Activated naive CD8-positive, alpha-beta T cell treated with anti-CD3 and anti-CD28 coated beads, Interleukin-2, amount 10 ng/mL, durations not matched to agents 7 days and 5 days (primary cell): ENCODE data around the gene LOXHD1. TPM values are rescaled to one million over a fixed set of nuclear protein-coding genes. Genes with fewer than 3 reads are reported as not detected.

Experiments used
- ATAC-seq: fragments of 150-1000 bp; cut with Tn5 transposase; one replicate; pipeline ENCODE4 v1.10.0; 2021; ENCODE audit warnings: low read depth, moderate library complexity
- POLR2A ChIA-PET: fragments of 350-600 bp; sonication (Branson Sonifier 250); formaldehyde crosslinking; loops from one replicate; lab custom pipeline; 2021; ENCODE audit warnings: antibody characterized with exemption; lab: Charles Lee
- DNase-seq: peaks from one replicate; pipeline ENCODE4 v3.0.0; 2021
- H3K27ac Mint-ChIP-seq: one replicate; pipeline ENCODE4 v1.8.0; 2022; ENCODE audit warnings: mild to moderate bottlenecking, mixed read lengths
- H3K27me3 Mint-ChIP-seq: one replicate; pipeline ENCODE4 v1.8.0; 2022; ENCODE audit warnings: mild to moderate bottlenecking, moderate library complexity, mixed read lengths
- H3K36me3 Mint-ChIP-seq: one replicate; pipeline ENCODE4 v1.8.0; 2021; ENCODE audit warnings: mild to moderate bottlenecking, mixed read lengths
- H3K4me1 Mint-ChIP-seq: one replicate; pipeline ENCODE4 v1.8.0; 2021; ENCODE audit warnings: mixed read lengths
- H3K4me3 Mint-ChIP-seq: one replicate; pipeline ENCODE4 v1.8.0; 2022; ENCODE audit warnings: mild to moderate bottlenecking, moderate library complexity, mixed read lengths
- H3K9me3 Mint-ChIP-seq: one replicate; pipeline ENCODE4 v1.8.0; 2021; ENCODE audit warnings: mixed read lengths
- total RNA-seq, 2 experiments: library from RNA; stranded (reverse); gene quantifications; one replicate each; pipeline ENCODE4 v1.2.3, GENCODE V29; 2021

Gene LOXHD1
- total RNA-seq, 2 experiments from 2014 or later = 0.26 to 0.39 TPM

- ATAC-seq = no peak
- POLR2A ChIA-PET = interaction anchor here (0.7 kb wide), 1 partner anchor 938 kb away, joined by 3 read pairs; no protein-coding TSS in a partner anchor
Observed at GRCh38 chr18:46680784-46681695, 24.0 kb upstream of the LOXHD1 start.

DNA sequence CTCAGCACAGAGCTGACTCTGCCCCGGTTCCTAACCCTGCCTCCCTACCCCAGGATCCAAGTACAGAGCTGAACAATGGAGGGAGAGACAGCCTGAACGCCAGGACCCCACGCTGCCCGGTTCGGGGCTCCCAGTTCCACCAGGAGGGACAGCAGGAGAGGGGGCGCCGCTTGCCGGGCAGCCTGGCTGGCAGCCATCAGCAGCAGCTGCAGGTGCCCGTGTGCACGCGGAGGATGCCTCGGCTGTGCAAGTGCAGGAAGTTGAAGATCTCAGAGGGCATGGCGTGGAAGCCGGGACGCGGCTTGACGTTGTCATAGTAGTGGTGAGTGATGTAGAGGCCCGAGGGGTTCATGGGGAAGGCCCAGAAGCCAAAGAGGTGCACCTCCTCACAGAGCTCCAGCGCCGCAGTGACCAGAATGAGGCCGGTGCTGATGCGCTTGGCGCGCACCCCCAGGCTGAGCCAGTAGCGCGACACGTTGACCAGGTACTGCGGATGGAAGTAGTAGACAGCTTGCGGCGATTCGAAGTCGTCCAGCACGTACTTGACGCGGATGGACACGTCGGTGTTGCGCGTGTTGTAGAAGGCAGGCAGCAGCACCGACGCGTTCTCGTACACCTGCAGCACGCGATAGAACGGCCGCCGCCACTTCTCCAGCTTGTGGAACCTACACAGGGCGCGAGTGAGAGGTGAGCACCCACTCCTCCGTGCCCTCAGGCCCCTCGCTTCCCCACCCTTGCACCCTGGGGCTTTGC lies 23.0 kb upstream of the LOXHD1 start:
- peaks cover 7% of the 10 kb centered on the region for H3K27me3 Mint-ChIP-seq
- DNase-seq = no peak
- H3K27ac Mint-ChIP-seq = no peak overlapping the region
- no peak overlapping the region for H3K4me3 Mint-ChIP-seq
- no peaks in the 10 kb centered on the region for H3K36me3 Mint-ChIP-seq
- no peaks in the 10 kb centered on the region for H3K9me3 Mint-ChIP-seq
- ATAC-seq = no peak
- POLR2A ChIA-PET = no interaction called here
- no peaks in the 10 kb centered on the region for H3K4me1 Mint-ChIP-seq

More at GRCh38 chr18:46680784-46681695, 24.0 kb upstream of the LOXHD1 start:
- Mint-ChIP-seq H3K27ac (no peak overlapping the region), H3K4me1 (no peaks in the 10 kb centered on the region), H3K4me3 (no peak overlapping the region), H3K9me3 (no peaks in the 10 kb centered on the region), H3K27me3 (peaks cover 5% of the 10 kb centered on the region), H3K36me3 (no peaks in the 10 kb centered on the region)
- no peak for DNase-seq

GRCh38 chr18:46678785-46679399 lies 21.9 kb upstream of the LOXHD1 start:
- DNase-seq = no peak
- peaks cover 8% of the 10 kb centered on the region for H3K27me3 Mint-ChIP-seq
- no peak for ATAC-seq
- H3K4me1 Mint-ChIP-seq = no peaks in the 10 kb centered on the region
- no peaks in the 10 kb centered on the region for H3K36me3 Mint-ChIP-seq
- POLR2A ChIA-PET = no interaction called here
- H3K27ac Mint-ChIP-seq = no peak overlapping the region
- no peak overlapping the region for H3K4me3 Mint-ChIP-seq
- H3K9me3 Mint-ChIP-seq = no peaks in the 10 kb centered on the region

- Mint-ChIP-seq H3K27ac (no peak overlapping the region), H3K36me3 (no peaks in the 10 kb centered on the region), H3K9me3 (no peaks in the 10 kb centered on the region), H3K4me3 (no peak overlapping the region), H3K27me3 (peaks cover 8% of the 10 kb centered on the region), H3K4me1 (no peaks in the 10 kb centered on the region)
- ATAC-seq = no peak
- POLR2A ChIA-PET = no interaction called here
- DNase-seq = no peak
Observed at GRCh38 chr18:46678041-46678440, 21.0 kb upstream of the LOXHD1 start.

- H3K4me3 Mint-ChIP-seq = no peak overlapping the region
- no peaks in the 10 kb centered on the region for H3K9me3 Mint-ChIP-seq
- no peak for ATAC-seq
- POLR2A ChIA-PET = no interaction called here
- peaks cover 12% of the 10 kb centered on the region for H3K27me3 Mint-ChIP-seq
- no peak for DNase-seq
- H3K36me3 Mint-ChIP-seq = no peaks in the 10 kb centered on the region
- no peak overlapping the region for H3K27ac Mint-ChIP-seq
- H3K4me1 Mint-ChIP-seq = peaks cover under 1% of the 10 kb centered on the region
Observed at GRCh38 chr18:46677611-46678010, 20.6 kb upstream of the LOXHD1 start.

DNA sequence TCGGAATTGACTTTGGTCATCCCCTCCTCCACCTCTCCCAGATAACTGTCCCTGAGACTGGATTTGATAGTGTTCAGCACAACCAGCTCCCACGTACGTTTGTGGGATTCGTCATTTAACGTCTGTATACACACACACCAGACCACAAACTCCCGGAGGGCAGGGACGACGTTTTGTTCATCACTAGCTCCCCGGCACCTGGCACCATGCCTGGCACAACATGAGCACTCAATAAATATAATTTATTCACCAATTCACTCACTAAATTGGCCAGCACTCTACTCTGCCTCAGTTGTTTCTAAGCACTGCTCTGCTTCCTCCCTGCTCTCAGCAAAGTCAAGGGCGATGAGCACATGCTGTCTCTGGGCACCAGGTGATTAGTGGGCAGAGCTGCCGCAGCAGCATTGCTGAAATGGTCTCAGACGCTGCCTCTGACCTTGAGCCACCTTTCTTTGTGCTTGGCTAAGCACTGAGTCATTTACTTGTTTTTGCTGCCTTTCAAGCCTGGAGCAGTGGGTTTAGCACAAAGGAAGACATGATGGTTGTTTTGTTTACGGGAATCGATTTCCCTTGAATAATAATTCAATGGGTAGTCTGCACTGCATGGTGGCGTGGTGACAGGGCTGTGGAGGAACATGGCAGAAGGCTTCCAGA lies 19.3 kb upstream of the LOXHD1 start:
- H3K27me3 Mint-ChIP-seq = peaks cover 14% of the 10 kb centered on the region
- H3K36me3 Mint-ChIP-seq = no peaks in the 10 kb centered on the region
- DNase-seq = no peak
- ATAC-seq = no peak
- no peak overlapping the region for H3K4me3 Mint-ChIP-seq
- POLR2A ChIA-PET = no interaction called here
- no peak overlapping the region for H3K27ac Mint-ChIP-seq
- peaks cover 6% of the 10 kb centered on the region for H3K4me1 Mint-ChIP-seq
- no peaks in the 10 kb centered on the region for H3K9me3 Mint-ChIP-seq

GRCh38 chr18:46675112-46675511 lies 18.1 kb upstream of the LOXHD1 start:
- H3K36me3 Mint-ChIP-seq = no peaks in the 10 kb centered on the region
- DNase-seq = no peak
- H3K9me3 Mint-ChIP-seq = no peaks in the 10 kb centered on the region
- peaks cover 19% of the 10 kb centered on the region for H3K27me3 Mint-ChIP-seq
- peaks cover 6% of the 10 kb centered on the region for H3K4me1 Mint-ChIP-seq
- H3K4me3 Mint-ChIP-seq = no peak overlapping the region
- POLR2A ChIA-PET = no interaction called here
- ATAC-seq = no peak
- H3K27ac Mint-ChIP-seq = no peak overlapping the region

DNA sequence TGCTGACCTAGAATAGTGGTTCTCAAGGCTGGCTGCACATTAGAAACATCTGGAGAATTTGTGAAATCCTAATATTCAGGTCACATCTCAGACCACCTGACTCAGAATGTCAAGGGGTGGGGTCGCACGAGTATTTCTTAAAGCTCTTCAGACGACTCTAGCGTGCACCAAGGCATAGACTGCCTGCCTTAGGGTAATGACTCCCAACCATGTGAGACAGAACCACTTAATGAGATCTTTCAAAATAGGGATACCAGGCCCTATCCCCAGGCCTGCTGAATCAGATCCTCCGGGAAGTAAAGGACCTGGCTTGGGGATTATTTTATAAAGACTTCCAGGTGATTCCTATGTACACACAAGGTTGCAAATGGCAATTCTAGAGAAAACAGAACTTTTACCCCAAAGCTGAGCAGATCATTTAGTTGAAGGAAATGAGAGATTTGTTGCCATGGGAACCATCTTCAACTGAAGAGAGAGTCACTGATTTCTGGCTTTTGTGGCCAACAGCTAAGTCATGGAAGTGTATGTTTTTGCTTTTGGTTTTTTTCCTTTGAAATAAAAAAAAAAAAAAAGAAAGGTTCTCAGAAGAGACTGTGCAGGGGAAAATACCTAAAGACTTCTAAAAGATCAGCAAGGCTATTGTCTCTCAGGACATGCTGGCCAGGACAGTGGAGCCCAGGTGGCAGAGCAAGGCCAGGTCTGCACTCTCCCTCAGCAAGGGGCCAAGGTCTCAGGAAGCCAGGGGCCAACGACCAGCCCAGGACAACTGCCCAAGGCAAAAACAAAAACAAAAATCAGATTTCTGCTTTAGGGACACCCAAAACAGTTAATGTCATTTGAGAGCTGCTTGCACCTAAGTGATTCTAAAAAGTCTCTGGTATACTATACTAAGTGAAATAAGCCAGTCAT lies 15.3 kb upstream of the LOXHD1 start:
- Mint-ChIP-seq H3K27ac (no peak overlapping the region), H3K4me3 (no peak overlapping the region), H3K36me3 (no peaks in the 10 kb centered on the region), H3K4me1 (peaks cover 6% of the 10 kb centered on the region), H3K27me3 (peaks cover 18% of the 10 kb centered on the region), H3K9me3 (no peaks in the 10 kb centered on the region)
- DNase-seq (no peak), ATAC-seq (peak; percentile 76)
- POLR2A ChIA-PET = interaction anchor here (0.6 to 0.7 kb wide), 2 partner anchors 17 to 41 kb away, joined by 3 to 4 read pairs; no protein-coding TSS in a partner anchor

DNA sequence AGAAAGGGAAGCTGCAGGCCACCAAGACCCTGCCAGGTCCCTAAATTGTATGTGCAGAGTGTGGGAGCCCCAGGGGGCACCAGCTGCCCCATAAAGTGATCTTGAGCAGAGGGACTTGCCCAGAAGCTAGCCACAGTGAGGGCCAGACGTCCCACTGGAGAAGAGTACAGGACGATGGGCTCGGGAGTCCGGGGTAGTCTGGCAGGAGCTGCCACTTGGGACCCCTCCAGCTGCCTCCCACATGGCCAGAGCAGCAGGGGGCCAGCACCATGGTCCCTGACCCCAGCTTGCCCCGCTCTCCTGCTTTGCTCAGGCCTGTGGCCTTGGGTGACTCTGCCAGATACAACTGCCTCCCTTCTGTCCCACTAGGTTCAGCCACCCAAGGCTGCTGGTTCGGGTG lies 11.7 kb upstream of the LOXHD1 start:
- Mint-ChIP-seq H3K36me3 (no peaks in the 10 kb centered on the region), H3K9me3 (no peaks in the 10 kb centered on the region), H3K27me3 (peaks cover 15% of the 10 kb centered on the region), H3K4me1 (peaks cover 6% of the 10 kb centered on the region), H3K4me3 (no peak overlapping the region), H3K27ac (no peak overlapping the region)
- no peak for DNase-seq
- no peak for ATAC-seq
- POLR2A ChIA-PET = no interaction called here

DNA sequence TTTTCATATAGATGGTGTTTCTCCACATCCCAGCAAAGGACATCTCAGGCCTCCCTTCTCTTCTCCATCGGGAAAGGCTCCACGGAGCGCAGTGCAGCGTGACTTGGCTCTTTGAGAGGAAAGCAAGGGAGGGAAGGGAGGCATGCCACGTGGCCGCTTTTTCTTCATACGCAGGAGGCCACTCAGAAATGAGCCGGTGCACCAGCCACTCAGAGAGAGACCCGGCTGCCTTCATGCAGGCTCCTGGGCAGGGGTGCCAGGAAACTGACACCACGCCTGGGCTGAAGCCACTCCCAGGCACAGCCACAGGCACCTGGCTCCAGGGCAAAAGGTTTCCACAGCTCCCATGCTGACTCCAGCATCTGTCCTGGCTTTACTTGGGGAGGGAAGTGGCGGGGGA lies 11.1 kb upstream of the LOXHD1 start:
- no peak for ATAC-seq
- Mint-ChIP-seq H3K36me3 (no peaks in the 10 kb centered on the region), H3K4me1 (peaks cover 6% of the 10 kb centered on the region), H3K27me3 (peaks cover 16% of the 10 kb centered on the region), H3K4me3 (no peak overlapping the region), H3K9me3 (no peaks in the 10 kb centered on the region), H3K27ac (no peak overlapping the region)
- POLR2A ChIA-PET = no interaction called here
- DNase-seq = no peak

DNA sequence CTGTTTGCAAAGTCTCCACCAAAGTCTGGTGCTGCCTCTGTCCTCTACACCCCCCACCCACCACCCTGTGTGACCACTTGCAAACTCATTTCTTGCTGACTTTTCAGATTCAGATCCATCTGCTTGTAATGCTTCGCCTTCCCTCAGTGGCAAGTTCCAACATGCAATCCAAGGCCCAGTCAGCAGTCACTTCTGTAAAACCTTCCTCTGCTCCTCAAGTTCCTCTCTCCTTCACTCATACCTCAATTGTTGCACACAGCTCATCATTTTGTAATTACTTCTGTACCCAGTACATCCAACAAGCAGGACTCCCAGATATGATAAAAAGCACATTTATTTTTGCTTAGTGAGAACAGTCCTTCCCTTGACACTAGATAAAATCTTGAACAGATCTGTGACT lies 6.5 kb upstream of the LOXHD1 start:
- Mint-ChIP-seq H3K4me3 (no peak overlapping the region), H3K9me3 (no peaks in the 10 kb centered on the region), H3K27me3 (peaks cover 18% of the 10 kb centered on the region), H3K36me3 (no peaks in the 10 kb centered on the region), H3K27ac (no peak overlapping the region), H3K4me1 (no peaks in the 10 kb centered on the region)
- POLR2A ChIA-PET = no interaction called here
- ATAC-seq = no peak
- DNase-seq = no peak
